ELF-1 (cell line): ENCODE data around the gene HHATL.
A peak's percentile ranks its signal among the peaks of the same experiment; 100 is the strongest.

ENCODE experiments used
- DNase-seq: peaks from one replicate; pipeline ENCODE4 v3.0.0-alpha.2; 2016; ENCODE audit warnings: low read depth, low spot score

HHATL gene

DNA sequence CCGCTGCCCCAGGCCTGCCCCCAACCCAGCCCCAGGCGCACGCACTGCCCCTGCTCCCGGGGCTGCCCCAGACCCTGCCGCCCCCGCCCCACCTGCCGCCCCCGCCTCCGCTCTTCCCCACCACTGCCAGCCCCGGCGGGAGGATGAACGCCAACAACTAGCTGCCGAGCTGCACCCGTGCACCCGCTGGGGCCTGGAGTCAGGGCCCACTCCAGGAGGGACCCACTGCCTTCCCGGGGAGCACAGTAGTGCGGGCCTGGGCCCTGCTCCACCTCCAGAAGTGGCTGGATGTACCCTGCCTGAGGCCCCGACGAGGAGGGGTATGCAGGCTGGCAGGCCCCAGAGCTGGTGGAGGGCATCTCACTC is 38.2 kb downstream of the HHATL start:
- DNase-seq: no peak

DNA sequence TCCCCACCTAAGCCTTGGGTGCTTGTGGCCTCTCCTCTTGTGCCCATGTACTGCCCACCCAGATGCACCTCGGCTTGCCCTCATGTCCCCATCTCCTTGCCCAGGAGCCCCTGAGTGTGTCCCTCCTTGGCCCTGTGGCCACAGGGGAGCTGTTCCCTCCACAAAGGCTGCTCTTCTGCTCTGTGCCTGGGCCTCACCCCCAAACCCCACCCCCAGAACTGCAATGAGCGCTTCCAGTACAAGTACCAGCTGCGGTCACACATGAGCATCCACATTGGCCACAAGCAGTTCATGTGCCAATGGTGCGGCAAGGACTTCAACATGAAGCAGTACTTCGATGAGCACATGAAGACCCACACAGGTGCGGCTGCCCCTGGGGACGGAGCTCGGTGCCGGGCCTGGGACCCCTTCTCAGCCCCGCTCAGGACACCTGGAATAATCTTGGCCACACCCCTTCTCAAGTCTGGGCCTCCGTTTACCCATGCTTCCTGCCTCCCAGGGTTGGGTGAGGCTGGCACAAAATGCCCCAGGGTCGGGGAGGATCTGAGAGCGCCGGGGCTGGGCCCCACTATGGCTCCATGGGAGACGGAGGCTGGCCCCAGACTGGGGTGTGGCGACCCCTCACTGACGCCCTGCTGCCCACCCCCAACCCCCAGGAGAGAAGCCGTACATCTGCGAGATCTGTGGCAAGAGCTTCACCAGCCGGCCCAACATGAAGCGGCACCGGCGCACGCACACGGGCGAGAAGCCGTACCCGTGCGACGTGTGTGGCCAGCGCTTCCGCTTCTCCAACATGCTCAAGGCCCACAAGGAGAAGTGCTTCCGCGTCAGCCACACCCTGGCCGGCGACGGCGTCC is 38.8 kb downstream of the HHATL start:
- DNase-seq: no peak

DNA sequence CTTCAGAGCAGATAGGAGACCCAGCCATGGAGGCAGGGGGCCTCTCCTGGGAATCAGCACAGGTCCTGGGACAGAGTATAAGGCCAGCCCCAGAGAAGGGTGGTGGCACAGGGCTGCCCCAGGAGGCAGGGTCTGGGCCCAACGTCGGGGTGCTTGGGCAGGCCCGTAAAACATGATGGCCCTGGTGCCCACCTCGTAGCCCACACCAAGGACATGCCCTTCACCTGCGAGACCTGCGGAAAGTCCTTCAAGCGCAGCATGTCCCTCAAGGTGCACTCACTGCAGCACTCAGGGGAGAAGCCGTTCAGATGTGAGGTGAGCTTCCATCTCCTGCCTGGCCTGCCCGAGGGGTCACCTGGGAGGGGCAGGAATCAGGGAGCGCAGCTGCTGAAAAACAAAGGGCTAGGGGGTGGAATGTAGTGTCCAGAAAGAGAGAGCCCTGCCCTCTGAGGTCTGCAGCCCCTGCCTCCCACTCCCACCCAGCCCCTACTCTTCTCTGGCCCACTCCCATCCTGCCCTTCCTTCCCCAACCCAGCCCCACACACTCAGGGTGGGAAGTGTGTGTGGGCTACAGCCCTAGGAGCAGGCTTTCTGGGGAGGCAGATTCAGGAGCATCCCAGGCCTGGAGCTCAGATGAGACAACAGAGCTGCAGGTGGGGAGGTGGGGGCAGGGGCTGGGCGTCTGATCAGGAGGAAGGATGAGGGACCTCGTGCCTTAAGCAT is 39.6 kb downstream of the HHATL start:
- no peak for DNase-seq

DNA sequence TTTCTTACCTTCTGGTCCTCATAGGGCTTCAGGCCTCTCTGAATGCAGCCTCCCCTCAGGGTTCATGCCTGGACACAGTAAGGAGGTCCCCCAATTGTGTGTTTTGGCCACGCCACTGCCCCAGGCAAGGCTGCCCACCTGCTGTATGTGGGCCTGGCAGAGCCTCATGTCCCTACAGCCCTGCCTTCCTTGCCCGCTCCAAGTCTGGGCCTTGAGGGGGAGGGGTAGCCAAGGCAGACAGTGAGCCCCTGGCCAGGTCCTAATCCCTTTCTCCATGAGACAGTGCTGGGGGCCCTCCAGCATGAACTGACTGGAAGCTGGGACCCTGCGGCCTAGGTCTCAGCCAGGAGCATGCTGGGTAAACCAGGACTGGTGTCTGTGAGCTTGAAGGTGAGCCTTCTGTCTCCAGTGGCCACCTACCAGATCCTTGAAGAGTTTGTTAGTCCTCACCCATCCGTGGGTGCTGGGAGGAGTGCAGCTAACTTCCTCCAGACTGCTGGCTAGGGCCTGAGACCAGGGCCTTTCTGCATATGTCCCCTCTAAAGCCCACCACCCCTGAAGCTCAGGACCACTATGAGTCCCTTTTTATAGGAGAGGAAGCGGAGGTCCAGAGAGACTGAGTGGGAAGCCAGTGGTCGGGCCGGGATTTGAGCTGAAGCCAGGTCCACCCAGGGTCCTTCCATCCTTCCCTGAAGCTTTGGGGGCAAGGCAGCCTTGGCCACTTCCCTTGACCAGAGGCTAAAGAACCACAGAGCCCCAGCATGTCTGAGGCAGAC is 40.4 kb downstream of the HHATL start:
- no peak for DNase-seq

DNA sequence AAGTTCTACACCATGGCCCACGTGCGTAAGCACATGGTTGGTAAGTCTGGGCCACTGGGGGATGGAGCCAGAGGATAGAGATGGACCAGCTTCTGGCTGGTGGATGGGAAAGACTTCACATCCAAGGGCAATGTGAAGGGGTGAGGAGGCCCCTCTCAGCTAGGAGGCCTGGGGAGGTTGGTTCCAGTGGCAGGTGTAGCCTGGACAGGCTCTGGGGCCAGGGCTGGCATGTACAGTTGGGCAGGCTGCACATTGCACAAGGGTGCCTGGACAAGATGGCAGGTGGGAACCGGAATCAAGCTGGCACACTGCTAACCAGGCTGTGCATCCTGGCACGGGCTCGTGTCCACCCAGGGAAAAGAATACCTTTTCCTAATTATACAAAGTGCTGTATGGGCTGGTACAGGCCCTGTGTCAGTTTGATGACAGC is 41.0 kb downstream of the HHATL start:
- no peak for DNase-seq

DNA sequence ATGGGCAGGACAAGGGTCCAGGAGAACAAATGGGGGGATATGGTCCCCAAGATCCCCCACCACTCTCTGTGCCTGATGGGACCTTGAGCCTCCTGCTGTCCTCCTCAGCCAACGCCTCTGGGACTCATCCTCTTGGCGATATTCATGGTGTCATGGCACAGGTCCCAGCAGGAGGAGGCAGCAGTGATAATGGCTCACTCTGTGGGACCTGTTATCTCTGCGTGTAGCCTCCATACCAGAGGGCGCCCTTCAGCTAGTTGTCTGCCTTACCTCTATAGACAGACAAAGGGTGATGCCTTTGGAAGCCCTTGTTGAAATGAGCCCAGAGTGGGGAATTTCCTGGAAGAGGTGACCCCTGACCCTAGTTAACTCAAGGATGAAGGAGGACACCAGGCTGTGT is 41.7 kb downstream of the HHATL start:
- DNase-seq: peak; percentile 34

DNA sequence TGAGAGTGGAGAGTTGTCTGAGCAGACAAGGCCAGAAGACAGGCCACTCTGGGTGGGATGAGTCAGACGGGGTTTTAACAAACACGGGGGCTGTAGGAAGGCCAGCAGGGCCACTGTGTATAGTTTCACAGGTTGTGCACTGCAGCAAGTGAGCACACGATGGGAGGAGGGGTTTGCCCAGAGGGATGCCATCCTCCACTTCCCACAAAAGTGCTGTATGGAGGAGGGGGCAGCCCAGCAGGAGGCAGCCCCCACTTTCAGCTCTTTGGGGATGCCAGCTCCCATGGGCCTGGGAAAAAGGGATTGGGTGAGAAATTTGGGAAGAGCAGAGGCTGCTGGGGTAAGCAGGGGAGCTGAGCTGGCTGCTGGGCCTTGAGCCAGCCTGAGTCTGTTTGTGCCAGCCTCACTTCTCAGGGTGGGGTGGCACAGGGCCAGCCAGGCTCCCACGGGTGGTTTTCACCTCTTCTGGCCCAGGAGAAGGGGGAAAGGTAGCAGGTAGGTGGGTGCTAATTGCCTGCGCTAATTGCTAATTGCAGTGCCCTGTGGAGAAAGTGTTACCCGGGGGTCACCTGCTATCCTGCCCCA is 42.4 kb downstream of the HHATL start:
- no peak for DNase-seq

DNA sequence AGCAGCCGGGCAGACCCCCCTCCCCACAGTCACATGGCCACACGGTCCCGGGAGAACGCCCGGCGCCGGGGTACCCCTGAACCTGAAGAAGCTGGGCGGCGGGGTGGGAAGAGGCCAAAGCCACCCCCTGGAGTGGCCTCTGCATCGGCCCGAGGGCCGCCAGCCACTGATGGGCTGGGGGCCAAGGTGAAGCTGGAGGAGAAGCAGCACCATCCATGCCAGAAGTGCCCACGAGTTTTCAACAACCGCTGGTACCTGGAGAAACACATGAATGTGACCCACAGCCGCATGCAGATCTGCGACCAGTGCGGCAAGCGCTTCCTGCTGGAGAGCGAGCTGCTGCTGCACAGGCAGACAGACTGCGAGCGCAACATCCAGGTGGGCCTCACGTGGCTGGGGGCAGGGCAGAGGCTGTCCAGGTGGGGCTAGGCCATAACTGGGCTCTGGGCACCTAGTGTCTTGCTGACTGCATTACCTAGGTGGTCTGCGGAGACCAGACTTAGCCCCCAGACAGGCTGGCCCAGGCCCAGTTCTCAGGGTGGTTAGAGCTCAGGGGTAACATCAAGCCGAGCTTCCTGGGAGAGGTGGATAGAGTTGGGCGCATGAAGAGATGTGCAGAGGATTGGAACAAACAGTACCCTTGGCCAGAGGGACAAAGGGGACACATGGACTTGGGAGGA is 43.0 kb downstream of the HHATL start:
- DNase-seq: no peak

DNA sequence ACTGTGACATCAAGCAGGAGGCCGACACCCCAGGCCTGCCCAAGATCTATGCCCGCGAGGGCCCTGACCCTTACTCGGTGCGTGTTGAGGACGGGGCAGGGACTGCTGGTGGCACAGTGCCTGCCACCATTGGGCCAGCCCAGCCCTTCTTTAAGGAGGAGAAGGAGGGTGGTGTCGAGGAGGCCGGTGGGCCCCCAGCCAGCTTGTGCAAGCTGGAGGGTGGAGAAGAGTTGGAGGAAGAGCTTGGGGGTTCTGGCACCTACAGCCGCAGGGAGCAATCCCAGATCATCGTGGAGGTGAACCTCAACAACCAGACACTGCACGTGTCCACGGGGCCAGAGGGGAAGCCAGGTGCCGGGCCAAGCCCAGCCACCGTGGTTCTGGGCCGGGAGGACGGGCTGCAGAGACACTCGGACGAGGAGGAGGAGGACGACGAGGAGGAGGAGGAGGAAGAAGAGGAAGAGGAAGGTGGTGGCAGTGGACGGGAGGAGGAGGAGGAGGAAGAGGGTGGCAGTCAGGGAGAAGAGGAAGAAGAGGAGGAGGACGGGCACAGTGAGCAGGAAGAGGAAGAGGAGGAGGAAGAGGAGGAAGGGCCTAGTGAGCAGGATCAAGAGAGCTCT is 43.7 kb downstream of the HHATL start:
- DNase-seq: no peak

DNA sequence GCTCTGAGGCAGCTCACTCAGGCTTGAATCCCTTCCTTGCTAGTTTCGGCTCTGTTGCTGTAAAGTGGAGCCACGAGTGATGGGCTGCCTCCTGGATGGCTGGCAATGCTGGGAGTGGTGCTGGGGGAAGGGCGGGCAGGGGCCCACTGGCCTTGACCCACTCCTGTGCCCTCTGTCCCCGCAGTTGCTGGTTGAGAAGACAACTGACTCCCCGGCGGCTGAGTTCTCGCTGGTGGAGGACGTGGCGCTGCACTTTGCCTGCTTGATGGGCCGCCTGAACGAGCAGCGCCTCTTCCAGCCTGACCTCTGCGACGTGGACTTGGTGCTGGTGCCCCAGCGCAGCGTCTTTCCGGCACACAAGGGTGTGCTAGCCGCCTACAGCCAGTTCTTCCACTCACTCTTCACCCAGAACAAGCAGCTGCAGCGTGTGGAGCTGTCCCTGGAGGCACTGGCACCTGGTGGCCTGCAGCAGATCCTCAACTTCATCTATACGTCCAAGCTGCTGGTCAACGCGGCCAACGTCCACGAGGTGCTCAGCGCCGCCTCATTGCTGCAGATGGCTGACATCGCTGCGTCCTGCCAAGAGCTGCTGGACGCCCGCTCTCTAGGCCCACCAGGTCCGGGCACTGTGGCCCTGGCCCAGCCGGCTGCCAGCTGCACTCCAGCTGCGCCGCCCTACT is 44.4 kb downstream of the HHATL start:
- peak; percentile 32 for DNase-seq

DNA sequence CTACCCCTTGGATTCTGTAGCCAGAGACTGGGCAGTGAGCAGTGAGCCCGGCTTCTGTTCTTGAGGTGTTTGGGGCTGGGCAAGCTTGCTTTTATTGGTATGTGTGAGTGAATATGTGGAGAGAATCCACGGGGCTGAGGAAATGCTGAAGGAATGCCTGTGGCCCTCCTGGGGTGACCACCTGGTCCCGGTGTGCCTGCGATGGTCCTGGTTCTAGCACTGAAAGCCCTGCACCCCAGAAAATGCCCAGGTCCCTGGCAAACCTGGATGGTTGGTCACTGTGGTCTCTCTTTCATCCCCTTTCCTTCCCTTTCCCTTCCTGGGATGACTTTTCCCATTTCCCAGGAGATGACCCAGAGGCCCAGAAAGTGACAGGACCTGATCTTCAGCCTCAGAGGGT is 44.9 kb downstream of the HHATL start:
- no peak for DNase-seq

DNA sequence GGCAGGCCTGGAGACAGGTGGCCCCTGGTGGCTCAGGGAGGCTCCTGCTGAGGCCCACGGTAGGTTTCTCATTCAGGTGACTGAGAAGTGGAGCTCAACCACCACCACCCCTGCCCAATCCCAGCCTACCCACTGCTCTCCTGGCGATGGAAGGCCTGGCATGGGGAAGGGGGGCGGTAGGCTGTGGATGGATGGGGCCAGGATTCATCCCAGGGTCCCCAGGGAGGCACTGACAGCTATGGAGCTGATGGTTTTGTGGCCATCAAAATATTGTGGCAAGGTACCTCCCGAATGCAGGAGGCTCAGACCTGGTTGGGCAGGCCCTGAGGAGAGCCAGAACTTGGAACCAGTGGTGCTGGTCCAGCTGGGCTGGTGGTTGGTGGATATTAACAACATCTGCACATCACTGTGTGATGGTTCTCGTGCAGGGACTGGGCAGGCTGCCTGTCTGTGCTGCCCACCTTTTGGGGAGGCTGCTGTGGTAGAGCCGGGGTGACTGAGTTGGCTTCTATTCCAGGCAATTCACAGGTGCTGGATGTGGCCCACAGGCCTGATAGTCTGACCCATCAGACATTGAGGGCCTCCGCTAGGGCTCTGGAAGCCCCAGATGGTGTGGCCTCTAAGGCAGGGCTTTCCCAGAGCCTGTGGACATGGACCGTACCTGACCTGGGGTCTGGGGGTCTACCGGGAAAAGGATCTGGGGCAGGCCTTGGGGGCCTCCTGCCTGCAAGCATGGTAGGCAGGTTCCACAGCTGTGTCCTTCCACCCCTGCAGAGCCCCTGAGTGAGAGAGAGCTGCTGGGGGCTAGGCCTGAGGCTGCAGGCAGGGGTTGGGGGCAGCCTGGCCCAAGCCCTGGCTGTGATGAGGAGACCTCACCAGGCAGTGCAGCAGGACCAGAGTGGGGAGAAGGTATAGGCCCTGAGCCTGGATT is 45.7 kb downstream of the HHATL start:
- no peak for DNase-seq

DNA sequence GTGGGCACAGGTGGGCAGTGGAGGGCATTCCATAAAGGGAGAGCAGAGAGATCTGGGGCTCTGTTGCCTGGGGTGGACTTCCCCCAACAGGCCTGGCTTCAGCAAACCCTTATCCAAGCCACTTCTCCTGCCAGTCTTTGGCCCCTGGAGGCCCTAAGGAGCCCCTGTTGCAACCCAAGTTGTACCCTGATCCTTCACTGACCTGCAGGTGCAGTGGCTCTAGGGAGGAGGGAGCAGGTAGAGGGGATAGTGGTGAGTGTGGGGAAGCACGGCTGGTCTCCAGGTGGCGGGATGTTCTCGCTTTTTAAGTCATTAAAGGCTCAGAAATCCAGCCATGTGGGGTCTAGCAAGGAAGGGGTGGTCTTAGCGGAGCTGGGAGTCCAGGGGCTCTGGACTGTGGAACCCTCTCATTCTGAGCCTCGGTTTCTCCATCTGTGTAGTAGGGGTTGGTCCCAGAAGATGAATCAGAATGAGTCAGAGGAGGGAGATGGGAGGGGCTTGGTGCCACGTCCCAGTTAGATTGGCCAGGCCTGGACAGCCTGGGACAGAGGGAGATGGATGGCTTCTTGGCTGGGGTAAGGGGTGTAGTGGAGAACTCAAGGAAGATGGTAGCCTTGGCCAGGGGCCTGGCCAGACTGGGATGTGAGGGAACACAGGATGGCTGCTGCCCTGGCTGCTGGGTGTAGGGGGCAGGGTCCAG is 46.5 kb downstream of the HHATL start:
- DNase-seq: no peak

DNA sequence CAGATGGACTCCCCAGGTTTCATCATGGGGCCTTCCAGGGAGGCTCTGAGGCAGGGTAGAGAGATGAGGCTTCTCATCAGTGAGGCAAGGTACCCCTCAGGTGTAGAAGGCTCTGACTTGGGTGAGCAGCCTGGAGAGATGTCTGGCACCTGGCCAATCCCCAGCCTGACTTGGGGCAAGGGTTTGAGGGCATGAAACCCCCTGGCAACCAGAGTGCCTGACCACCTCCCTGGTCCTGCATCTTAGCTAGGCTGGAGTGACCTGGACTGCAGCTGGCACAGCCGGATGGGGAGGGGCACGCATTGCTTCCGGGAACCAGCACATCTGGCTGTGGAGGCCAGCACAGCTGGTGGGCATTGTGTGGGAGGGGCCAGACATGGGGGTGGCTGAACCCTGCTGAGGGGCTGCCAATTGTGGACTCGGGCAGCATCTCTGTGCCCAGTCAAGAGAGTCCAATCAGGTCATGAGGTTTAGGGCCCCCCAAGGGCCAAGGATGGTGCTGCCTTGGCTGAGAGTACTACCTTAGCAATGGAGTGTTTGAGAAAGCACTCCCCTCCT is 47.2 kb downstream of the HHATL start:
- DNase-seq: peak; percentile 32

DNA sequence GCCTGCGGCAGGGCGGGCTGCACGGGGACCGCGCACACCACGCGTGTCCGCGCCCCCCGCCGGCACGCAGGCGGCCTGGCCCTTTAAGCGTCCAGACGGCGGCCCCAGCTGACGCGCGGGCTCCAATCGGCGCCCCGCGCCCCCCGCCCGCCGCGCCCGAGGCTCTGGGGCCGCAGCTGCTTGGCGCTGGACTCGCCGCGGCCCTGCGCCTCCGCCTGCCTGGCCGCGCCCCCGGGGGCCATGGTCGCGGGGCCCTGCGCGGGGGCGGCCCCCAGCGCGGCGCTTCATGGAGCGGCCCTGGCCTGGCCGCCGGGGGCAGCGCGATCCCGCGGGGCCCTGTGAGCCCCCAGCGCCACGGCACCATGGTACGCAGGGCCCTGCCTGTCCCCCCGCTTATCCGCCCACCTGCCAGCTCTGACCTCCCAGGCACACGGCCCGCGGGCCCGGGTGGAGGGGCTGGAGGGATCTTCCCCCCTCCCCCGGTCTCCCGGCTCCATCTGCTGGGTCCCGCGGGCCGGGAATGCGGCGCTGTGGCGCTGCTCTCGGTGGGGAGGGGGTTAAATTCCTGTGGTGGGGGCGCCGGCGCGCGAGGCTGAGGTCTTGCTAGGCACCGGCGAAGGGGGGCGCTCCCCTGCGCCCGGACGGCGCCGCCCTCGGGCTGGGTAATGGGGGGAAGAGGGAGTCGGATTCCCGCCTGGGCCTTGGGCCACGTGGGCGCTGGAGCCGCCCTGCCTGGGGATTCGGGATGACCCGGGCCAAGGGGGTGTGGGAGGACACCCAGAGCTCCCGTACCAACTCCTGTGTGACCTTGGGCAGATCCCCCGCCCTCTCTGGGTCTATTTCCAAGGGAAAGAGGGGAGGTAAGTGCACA is 48.0 kb downstream of the HHATL start:
- DNase-seq: peak; percentile 89

DNA sequence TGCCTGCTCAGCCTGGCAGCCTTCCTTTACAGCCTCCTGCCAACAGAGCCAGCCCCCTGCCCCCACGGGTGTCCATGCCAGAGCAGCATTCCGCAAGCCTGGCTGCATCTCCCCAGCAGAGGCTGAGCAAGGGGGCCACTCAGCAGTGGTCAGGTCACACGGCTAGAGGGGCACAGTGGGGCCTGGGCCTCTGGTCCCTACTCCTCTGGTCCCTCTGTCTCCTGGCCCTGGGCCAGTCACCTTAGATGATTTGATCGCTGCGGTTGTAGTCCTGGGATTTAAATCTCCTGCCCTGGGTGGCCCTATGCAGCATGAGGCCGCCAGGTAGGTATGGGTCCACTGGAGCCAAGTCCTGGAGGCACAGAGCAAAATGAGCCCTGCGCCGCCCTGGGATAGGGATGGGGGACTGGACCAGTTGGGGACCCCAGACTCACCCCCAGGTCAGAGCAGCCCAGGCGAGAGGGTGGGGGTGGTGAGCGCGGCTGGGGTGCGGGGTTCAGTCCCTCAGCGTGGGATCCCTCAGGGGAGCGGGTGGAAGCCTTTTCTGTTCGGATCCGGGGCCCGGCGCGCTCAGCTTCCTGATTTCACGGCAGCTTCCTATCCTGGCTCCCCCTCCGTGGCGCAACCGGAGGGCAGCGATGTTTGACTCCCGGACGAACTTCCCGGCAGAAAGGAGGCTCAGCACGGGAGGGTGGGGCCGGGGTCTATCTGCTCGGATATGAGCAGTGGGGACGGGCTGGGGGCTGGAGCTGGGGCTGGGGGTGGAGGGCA is 48.9 kb downstream of the HHATL start, which contains the start of gene ZBTB47:
ZBTB47 (plus strand) TSS at position 138 of the 771 bp plus-strand sequence. CDS start 4,659 bp downstream, outside the sequence.
- DNase-seq: peak; percentile 16

DNA sequence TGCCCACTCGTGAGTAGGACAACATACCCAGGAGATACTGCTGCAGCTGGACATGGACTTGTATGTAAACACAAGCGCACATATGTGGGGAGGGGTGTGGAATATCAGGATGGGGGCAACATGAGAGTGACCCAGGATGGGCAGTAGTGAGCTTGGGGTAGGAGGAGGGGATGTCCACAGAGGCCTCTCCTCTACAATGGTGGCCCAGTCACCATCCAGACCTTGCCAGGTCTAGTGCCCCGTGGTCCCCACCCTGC is 49.4 kb downstream of the HHATL start:
- no peak for DNase-seq
